PFSK-1 (cell line): ENCODE results near the gene ALKAL2.

Experiments used
- POLR2AphosphoS5 ChIP-seq: IDR thresholded peaks from 2 replicates; pipeline ENCODE4 v1.6.1; 2012; ENCODE audit warnings: low read depth, mild to moderate bottlenecking, control low read depth, low read length, moderate library complexity
- REST ChIP-seq, 2 experiments: IDR thresholded peaks; 2 replicates each; pipeline versions ENCODE4 v1.6.1 to v1.8.0; 2011 to 2012; ENCODE audit warnings: low read depth in 2 of 2, low read length in 2 of 2, control low read depth in 1 of 2, inconsistent platforms in 1 of 2, mild to moderate bottlenecking in 1 of 2, moderate library complexity in 1 of 2; ENCODE audit not compliant: insufficient read depth in 1 of 2
- SIN3A ChIP-seq: IDR thresholded peaks from 2 replicates; pipeline ENCODE4 v1.6.1; 2012; ENCODE audit warnings: mild to moderate bottlenecking, low read length, moderate library complexity, borderline replicate concordance; ENCODE audit not compliant: insufficient read depth
- TAF1 ChIP-seq: IDR thresholded peaks from 2 replicates; pipeline ENCODE4 v1.6.1; 2012; ENCODE audit warnings: low read length, control low read depth, borderline replicate concordance; ENCODE audit not compliant: insufficient read depth

GRCh38 chr2:284896-285492, 2.9 kb downstream of the ALKAL2 start:
- TF ChIP-seq REST (IDR thresholded peaks at IDR 0.05; ENCODE audit: insufficient read depth in 1 of 2, low read depth in 2 of 2, low read length in 2 of 2) (no peak), POLR2AphosphoS5 (no peak), TAF1 (no peak), SIN3A (no peak)
